ENCODE measurements around the gene ZC3H10.

GRCh38 chr12:56081393-56082347 lies 36.4 kb upstream of the ZC3H10 start:
- TF ChIP-seq CTCF (IDR thresholded peaks at IDR 0.05; ENCODE audit: insufficient read depth, low read depth, low read length) = no peak
- no peak for TF ChIP-seq EZH2 (IDR thresholded peaks at IDR 0.05; ENCODE audit: insufficient read depth, low read length)
